ENCODE results near the gene ALDOA. TPM values are rescaled to one million over a fixed set of nuclear protein-coding genes. Genes with fewer than 3 reads are reported as not detected.

ALDOA gene
- total RNA-seq, 1 donor from 2014 or later = 640 TPM

GRCh38 chr16:30075503-30076275 is 10.1 kb downstream of the ALDOA start, which contains the start of gene PPP4C:
Gene PPP4C, plus strand, starts transcription at chr16:30075994. Its CDS starts 384 bp downstream, at chr16:30076378.
- Mint-ChIP-seq H3K27me3 (ENCODE audit: low read depth) (no peaks in the 10 kb centered on the region), H3K4me3 (peak within 1 kb of the TSS; percentile 96), H3K27ac (ENCODE audit: unreplicated experiment) (peak within 1 kb of the TSS; percentile 96), H3K4me1 (peaks cover 31% of the 10 kb centered on the region), H3K36me3 (ENCODE audit: low read depth) (peaks cover 12% of the 10 kb centered on the region), H3K9me3 (no peaks in the 10 kb centered on the region)
- no peak for TF ChIP-seq CTCF (conservative IDR thresholded peaks at IDR 0.05)
- DNase-seq (ENCODE audit: low read depth, low spot score) = peak; percentile 89

GRCh38 chr16:30076276-30076791 is 10.8 kb downstream of the ALDOA start:
- peaks cover 31% of the 10 kb centered on the region for H3K4me1 Mint-ChIP-seq
- H3K4me3 Mint-ChIP-seq = peak overlapping the region; percentile 96
- peak overlapping the region; percentile 81 for H3K27ac Mint-ChIP-seq (ENCODE audit: unreplicated experiment)
- no peaks in the 10 kb centered on the region for H3K9me3 Mint-ChIP-seq
- no peak for TF ChIP-seq CTCF (conservative IDR thresholded peaks at IDR 0.05)
- H3K36me3 Mint-ChIP-seq (ENCODE audit: low read depth) = peaks cover 12% of the 10 kb centered on the region
- H3K27me3 Mint-ChIP-seq (ENCODE audit: low read depth) = no peaks in the 10 kb centered on the region
- DNase-seq (ENCODE audit: low read depth, low spot score) = no peak

GRCh38 chr16:30077656-30078055 is 12.1 kb downstream of the ALDOA start:
- H3K9me3 Mint-ChIP-seq = no peaks in the 10 kb centered on the region
- TF ChIP-seq CTCF (conservative IDR thresholded peaks at IDR 0.05) = no peak
- H3K27ac Mint-ChIP-seq (ENCODE audit: unreplicated experiment) = no peak overlapping the region
- peak overlapping the region; percentile 96 for H3K4me3 Mint-ChIP-seq
- no peaks in the 10 kb centered on the region for H3K27me3 Mint-ChIP-seq (ENCODE audit: low read depth)
- H3K4me1 Mint-ChIP-seq = peaks cover 31% of the 10 kb centered on the region
- DNase-seq (ENCODE audit: low read depth, low spot score) = no peak
- H3K36me3 Mint-ChIP-seq (ENCODE audit: low read depth) = peaks cover 8% of the 10 kb centered on the region

GRCh38 chr16:30078744-30079143 is 13.2 kb downstream of the ALDOA start:
- no peaks in the 10 kb centered on the region for H3K27me3 Mint-ChIP-seq (ENCODE audit: low read depth)
- H3K36me3 Mint-ChIP-seq (ENCODE audit: low read depth) = peaks cover 11% of the 10 kb centered on the region
- TF ChIP-seq CTCF (conservative IDR thresholded peaks at IDR 0.05) = no peak
- H3K4me3 Mint-ChIP-seq = peak overlapping the region; percentile 27
- DNase-seq (ENCODE audit: low read depth, low spot score) = no peak
- peaks cover 31% of the 10 kb centered on the region for H3K4me1 Mint-ChIP-seq
- no peak overlapping the region for H3K27ac Mint-ChIP-seq (ENCODE audit: unreplicated experiment)
- no peaks in the 10 kb centered on the region for H3K9me3 Mint-ChIP-seq

GRCh38 chr16:30079480-30079879 is 13.9 kb downstream of the ALDOA start:
- peak overlapping the region; percentile 49 for H3K4me3 Mint-ChIP-seq
- DNase-seq (ENCODE audit: low read depth, low spot score) = no peak
- H3K36me3 Mint-ChIP-seq (ENCODE audit: low read depth) = peaks cover 11% of the 10 kb centered on the region
- no peak for TF ChIP-seq CTCF (conservative IDR thresholded peaks at IDR 0.05)
- H3K4me1 Mint-ChIP-seq = peaks cover 31% of the 10 kb centered on the region
- no peak overlapping the region for H3K27ac Mint-ChIP-seq (ENCODE audit: unreplicated experiment)
- no peaks in the 10 kb centered on the region for H3K27me3 Mint-ChIP-seq (ENCODE audit: low read depth)
- no peaks in the 10 kb centered on the region for H3K9me3 Mint-ChIP-seq

Data from neural crest cell (in vitro differentiated cells).